DND-41 (cell line): ENCODE data around the gene ATP2B3.

ENCODE experiments used
- ATAC-seq: fragments of 200-7000 bp; cut with Tn5 transposase; 3 replicates; pipeline ENCODE4 v1.9.1; 2021; ENCODE audit warnings: low read depth; ENCODE audit not compliant: insufficient read depth
- DNase-seq: peaks from one replicate; pipeline ENCODE4 v3.0.0-alpha.2; 2020
- H2AFZ ChIP-seq: 2 replicates; pipeline ENCODE4 v1.6.0; 2012; ENCODE audit warnings: low read depth, low read length
- H3K27ac ChIP-seq: 2 replicates; pipeline ENCODE4 v1.5.1; 2012; ENCODE audit warnings: low read length, inconsistent platforms
- H3K27me3 ChIP-seq: fragments of 200-600 bp; sonication (generic); 2 replicates; pipeline ENCODE4 v1.6.0; 2012; ENCODE audit warnings: low read length, mild to moderate bottlenecking, inconsistent platforms; ENCODE audit not compliant: insufficient read depth, poor library complexity
- H3K36me3 ChIP-seq: 2 replicates; pipeline ENCODE4 v1.5.1; 2012; ENCODE audit warnings: low read length, inconsistent platforms; ENCODE audit not compliant: insufficient read depth
- H3K4me1 ChIP-seq: 2 replicates; pipeline ENCODE4 v1.5.1; 2012; ENCODE audit warnings: mild to moderate bottlenecking, low read length; ENCODE audit not compliant: insufficient read depth
- H3K4me2 ChIP-seq: 2 replicates; pipeline ENCODE4 v1.6.0; 2012; ENCODE audit warnings: mild to moderate bottlenecking, moderate library complexity, low read length, inconsistent platforms; ENCODE audit not compliant: insufficient read depth
- H3K4me3 ChIP-seq, 2 experiments: fragments of 200-600 bp in 1 of 2; shearing (Covaris generic) in 1 of 2; 2 replicates each; pipeline ENCODE4 v1.5.1; 2012 to 2016; ENCODE audit warnings: inconsistent platforms in 2 of 2, low read length in 2 of 2, mild to moderate bottlenecking in 2 of 2, low read depth in 1 of 2, moderate library complexity in 1 of 2
- H3K79me2 ChIP-seq: 2 replicates; pipeline ENCODE4 v1.6.0; 2012; ENCODE audit warnings: low read length, inconsistent platforms; ENCODE audit not compliant: insufficient read depth
- H3K9ac ChIP-seq: 2 replicates; pipeline ENCODE4 v1.6.0; 2012; ENCODE audit warnings: low read depth, mild to moderate bottlenecking, inconsistent platforms, low read length, moderate library complexity
- H3K9me3 ChIP-seq: 2 replicates; pipeline ENCODE4 v1.5.1; 2012; ENCODE audit warnings: low read length, moderate library complexity, mild to moderate bottlenecking, inconsistent platforms; ENCODE audit not compliant: insufficient read depth, severe bottlenecking
- H4K20me1 ChIP-seq: 2 replicates; pipeline ENCODE4 v1.6.0; 2012; ENCODE audit warnings: low read length; ENCODE audit not compliant: insufficient read depth
- EZH2 ChIP-seq: IDR thresholded peaks from 3 replicates; pipeline ENCODE4 v1.6.1; 2012; ENCODE audit warnings: borderline replicate concordance, low read depth, mild to moderate bottlenecking, moderate library complexity, low read length, inconsistent platforms; ENCODE audit not compliant: severe bottlenecking
- TF ChIP-seq, protein P1 (sequence below): IDR thresholded peaks from 2 replicates; pipeline ENCODE4 v1.5.1; 2012; ENCODE audit warnings: borderline replicate concordance, low read length, moderate library complexity, mild to moderate bottlenecking; ENCODE audit not compliant: poor library complexity, severe bottlenecking; ENCODE audit errors: extremely low read depth

Gene ATP2B3

DNA sequence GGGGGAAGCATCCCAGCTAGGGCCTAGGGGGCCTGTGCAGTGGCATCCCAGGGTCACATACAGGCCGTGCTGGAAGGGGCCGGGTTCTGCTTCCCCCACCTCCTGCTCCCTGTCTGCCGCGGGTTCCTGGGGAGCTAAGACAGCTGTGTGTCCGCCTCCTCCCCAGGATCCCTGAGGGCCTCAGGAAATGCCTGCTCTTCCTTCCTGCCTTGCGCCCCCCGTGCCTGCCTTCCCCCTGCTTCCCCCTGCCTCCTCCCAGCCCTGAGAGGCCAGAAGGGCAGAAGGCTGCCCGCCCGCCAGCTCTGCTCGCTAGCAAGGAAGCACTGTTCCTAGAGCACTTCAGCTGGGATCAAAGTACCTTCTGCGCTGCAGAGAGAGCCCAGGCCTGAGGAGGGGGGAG lies 25.5 kb upstream of the ATP2B3 start:
- ATAC-seq: no peak
- no peak overlapping the region for H3K9ac ChIP-seq
- H2AFZ ChIP-seq: no peak overlapping the region
- H3K36me3 ChIP-seq: no peaks in the 10 kb centered on the region
- TF ChIP-seq, protein P1, sequence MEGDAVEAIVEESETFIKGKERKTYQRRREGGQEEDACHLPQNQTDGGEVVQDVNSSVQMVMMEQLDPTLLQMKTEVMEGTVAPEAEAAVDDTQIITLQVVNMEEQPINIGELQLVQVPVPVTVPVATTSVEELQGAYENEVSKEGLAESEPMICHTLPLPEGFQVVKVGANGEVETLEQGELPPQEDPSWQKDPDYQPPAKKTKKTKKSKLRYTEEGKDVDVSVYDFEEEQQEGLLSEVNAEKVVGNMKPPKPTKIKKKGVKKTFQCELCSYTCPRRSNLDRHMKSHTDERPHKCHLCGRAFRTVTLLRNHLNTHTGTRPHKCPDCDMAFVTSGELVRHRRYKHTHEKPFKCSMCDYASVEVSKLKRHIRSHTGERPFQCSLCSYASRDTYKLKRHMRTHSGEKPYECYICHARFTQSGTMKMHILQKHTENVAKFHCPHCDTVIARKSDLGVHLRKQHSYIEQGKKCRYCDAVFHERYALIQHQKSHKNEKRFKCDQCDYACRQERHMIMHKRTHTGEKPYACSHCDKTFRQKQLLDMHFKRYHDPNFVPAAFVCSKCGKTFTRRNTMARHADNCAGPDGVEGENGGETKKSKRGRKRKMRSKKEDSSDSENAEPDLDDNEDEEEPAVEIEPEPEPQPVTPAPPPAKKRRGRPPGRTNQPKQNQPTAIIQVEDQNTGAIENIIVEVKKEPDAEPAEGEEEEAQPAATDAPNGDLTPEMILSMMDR: no peak
- TF ChIP-seq EZH2: no peak
- H3K4me2 ChIP-seq: no peak overlapping the region
- DNase-seq: no peak
- no peaks in the 10 kb centered on the region for H3K79me2 ChIP-seq
- H3K27ac ChIP-seq: no peak overlapping the region
- no peak overlapping the region for H3K4me3 ChIP-seq
- no peaks in the 10 kb centered on the region for H4K20me1 ChIP-seq
- H3K4me1 ChIP-seq: no peaks in the 10 kb centered on the region
- H3K27me3 ChIP-seq: no peaks in the 10 kb centered on the region
- no peaks in the 10 kb centered on the region for H3K9me3 ChIP-seq

- no peaks in the 10 kb centered on the region for H3K27me3 ChIP-seq
- H3K4me2 ChIP-seq: no peak overlapping the region
- H4K20me1 ChIP-seq: no peaks in the 10 kb centered on the region
- no peak overlapping the region for H3K4me3 ChIP-seq
- no peak overlapping the region for H2AFZ ChIP-seq
- H3K4me1 ChIP-seq: no peaks in the 10 kb centered on the region
- no peaks in the 10 kb centered on the region for H3K79me2 ChIP-seq
- no peak overlapping the region for H3K9ac ChIP-seq
- TF ChIP-seq EZH2: no peak
- TF ChIP-seq, protein P1: no peak
- no peak overlapping the region for H3K27ac ChIP-seq
- no peaks in the 10 kb centered on the region for H3K36me3 ChIP-seq
- no peaks in the 10 kb centered on the region for H3K9me3 ChIP-seq
- no peak for DNase-seq
- ATAC-seq: no peak
Observed at GRCh38 chrX:153492543-153492942, 24.9 kb upstream of the ATP2B3 start.

DNA sequence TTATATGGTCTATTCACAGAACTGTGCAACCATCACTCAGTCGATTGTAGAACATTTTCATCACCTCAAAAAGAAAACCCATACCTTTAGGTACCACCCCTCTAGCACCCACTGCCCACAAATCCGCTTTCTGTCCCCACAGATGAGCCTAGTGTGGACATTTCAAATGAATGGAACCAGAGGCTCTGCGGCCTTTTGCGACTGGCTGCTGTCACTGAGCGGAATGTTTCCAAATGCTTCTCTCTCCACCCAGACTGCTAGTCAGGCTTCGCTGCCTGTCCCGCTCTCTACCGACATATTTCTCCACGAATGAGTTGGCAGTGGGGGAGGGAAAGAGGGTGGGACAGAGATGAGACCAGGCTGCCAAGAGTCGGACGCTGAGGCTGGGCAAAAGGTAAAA lies 24.4 kb upstream of the ATP2B3 start:
- DNase-seq (no peak), ATAC-seq (no peak)
- H2AFZ ChIP-seq: no peak overlapping the region
- H4K20me1 ChIP-seq: no peaks in the 10 kb centered on the region
- no peaks in the 10 kb centered on the region for H3K79me2 ChIP-seq
- H3K4me1 ChIP-seq: no peaks in the 10 kb centered on the region
- TF ChIP-seq, protein P1: no peak
- TF ChIP-seq EZH2: no peak
- no peaks in the 10 kb centered on the region for H3K27me3 ChIP-seq
- H3K27ac ChIP-seq: no peak overlapping the region
- no peaks in the 10 kb centered on the region for H3K9me3 ChIP-seq
- no peak overlapping the region for H3K4me3 ChIP-seq
- H3K4me2 ChIP-seq: no peak overlapping the region
- no peak overlapping the region for H3K9ac ChIP-seq
- H3K36me3 ChIP-seq: no peaks in the 10 kb centered on the region

DNA sequence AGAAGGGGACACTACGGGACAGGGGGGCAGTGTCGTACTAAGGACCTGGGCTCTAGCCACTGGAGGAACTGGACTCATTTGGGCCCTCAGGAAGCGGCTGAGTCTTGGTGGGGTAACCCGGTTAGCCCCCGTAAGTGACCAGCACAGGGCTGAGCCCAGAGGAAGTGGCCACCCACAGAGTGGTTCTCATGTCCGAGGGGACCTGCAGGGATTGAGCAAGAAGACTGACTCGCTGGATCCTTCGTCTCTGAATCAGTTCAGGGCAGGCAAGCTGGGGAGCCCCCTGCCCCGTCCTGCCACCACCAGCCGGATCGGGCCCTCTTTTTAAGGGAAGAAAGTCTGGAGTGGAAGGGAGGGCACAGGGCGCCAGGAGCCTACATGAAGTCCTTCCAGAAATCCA lies 23.4 kb upstream of the ATP2B3 start:
- no peak overlapping the region for H2AFZ ChIP-seq
- ATAC-seq (no peak), DNase-seq (no peak)
- TF ChIP-seq, protein P1: no peak
- TF ChIP-seq EZH2: no peak
- no peaks in the 10 kb centered on the region for H3K36me3 ChIP-seq
- no peaks in the 10 kb centered on the region for H4K20me1 ChIP-seq
- H3K9ac ChIP-seq: no peak overlapping the region
- H3K27ac ChIP-seq: no peak overlapping the region
- H3K79me2 ChIP-seq: no peaks in the 10 kb centered on the region
- H3K9me3 ChIP-seq: no peaks in the 10 kb centered on the region
- H3K27me3 ChIP-seq: no peaks in the 10 kb centered on the region
- no peak overlapping the region for H3K4me3 ChIP-seq
- no peak overlapping the region for H3K4me2 ChIP-seq
- H3K4me1 ChIP-seq: no peaks in the 10 kb centered on the region
